Measurements from ENCODE around the gene SLC16A8.

Gene SLC16A8

DNA sequence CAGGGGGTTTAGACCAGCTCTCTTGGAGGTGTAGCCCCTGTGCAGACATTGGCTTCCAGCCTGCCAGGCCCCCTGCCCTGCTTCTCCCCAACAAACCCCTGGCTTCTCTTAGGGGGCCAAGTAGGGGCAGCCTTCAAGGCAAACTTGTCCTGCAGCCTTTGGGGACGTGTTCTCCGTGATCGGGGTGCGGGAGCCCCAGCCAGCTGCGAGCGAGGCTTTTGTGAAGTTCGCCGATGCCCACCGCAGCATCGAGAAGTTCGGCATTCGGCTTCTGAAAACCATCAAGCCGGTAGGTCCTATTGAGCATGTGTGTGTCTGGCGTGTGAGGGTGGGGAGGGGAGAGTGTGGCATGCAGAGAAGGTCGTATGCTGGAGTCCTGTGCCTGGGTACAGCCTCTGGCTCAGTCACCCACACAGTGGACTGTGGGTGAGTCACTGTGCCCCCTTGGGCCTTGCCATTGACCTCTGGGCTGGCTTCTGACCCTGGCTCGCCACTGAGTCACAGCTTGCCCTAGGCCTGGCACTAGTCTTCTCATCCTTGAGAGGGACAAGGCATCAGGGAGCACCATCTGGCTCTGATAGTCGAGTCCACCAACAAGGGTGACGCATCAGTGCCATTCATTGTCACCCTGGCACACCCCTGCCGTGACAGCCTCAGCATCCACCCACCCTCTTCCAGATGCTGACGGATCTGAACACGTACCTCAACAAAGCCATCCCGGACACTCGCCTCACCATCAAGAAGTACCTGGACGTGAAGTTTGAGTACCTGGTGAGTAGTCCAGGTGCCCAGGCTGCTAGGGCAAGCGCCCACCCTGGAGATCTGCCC, 11.4 kb downstream of the SLC16A8 start:
- no peak for DNase-seq (ENCODE audit: low read depth in 2 of 2)

DNA sequence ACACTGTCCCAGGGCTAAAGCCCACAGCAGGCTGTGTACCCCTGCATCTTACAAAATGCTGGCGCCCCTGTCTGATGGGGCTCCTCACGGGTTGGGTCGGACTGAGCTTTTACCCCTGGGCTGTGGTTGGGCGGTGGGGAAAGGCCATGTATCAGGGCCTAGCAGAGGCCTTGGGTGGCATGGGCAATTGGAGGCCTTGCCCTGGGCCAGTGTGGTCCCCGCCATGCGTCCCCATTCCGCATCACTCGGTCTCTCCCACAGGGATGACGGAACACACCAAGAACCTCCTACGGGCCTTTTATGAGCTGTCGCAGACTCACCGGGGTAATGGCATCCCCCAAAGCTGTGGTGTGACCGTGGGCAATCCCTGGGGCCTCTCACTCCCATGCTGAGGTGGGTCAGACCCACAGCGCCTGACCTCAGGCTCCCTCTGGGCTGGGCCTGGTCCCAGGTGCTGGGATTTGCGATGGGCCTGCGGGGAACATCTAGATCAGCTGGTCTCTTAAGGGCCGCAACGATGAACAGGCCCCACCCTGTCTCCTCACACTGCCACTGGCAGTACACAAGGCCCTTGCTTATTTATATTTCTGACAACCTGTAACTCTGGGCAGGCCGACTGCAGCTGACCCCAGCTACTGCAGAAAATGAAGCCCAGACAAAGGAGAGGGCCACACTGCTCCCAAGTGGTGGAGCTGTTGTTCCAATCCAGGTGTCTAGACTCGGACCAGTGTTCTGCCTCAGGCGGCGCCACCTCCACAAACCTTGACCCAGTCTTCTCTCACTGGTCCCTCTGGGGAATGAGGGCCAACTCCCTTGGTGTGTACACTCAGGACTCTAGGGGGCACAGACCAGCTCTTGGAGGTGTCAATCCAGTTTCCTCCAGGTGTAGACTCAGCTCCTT, 12.3 kb downstream of the SLC16A8 start:
- no peak for DNase-seq (ENCODE audit: low read depth in 2 of 2)

DNA sequence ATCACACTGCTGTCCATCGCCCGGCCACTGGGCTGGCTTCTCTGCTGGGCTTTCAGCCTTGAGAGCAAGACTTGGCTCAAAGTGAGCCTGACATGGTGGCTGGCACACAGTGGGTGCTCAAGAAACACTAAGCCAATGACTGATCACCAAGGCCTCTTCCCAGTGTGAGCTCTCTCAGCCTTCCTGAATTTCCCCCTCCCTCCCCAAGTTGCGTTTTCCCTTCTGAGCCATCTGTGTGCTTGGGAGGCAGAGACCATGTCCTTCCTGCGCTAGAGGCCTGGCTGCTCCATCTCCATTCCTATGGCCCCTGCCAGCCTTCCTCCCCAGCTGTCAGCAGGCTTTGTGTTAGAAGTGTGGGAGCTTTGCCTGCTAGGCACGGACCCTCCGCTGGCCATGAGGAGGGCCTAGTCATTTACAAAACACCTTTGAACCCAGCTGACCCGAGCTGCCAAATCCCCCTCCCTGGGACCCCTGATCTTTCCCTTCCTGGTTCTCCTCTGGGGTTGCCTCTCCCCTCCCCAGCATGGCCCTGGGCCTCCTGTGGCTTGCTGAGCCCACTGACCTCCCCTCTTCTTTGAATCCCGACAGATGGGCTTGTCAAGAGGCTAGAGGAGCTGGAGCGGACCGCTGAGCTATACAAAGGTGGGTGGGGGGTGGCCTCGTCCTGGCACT, 13.6 kb downstream of the SLC16A8 start:
- no peak for DNase-seq (ENCODE audit: low read depth in 2 of 2)

DNA sequence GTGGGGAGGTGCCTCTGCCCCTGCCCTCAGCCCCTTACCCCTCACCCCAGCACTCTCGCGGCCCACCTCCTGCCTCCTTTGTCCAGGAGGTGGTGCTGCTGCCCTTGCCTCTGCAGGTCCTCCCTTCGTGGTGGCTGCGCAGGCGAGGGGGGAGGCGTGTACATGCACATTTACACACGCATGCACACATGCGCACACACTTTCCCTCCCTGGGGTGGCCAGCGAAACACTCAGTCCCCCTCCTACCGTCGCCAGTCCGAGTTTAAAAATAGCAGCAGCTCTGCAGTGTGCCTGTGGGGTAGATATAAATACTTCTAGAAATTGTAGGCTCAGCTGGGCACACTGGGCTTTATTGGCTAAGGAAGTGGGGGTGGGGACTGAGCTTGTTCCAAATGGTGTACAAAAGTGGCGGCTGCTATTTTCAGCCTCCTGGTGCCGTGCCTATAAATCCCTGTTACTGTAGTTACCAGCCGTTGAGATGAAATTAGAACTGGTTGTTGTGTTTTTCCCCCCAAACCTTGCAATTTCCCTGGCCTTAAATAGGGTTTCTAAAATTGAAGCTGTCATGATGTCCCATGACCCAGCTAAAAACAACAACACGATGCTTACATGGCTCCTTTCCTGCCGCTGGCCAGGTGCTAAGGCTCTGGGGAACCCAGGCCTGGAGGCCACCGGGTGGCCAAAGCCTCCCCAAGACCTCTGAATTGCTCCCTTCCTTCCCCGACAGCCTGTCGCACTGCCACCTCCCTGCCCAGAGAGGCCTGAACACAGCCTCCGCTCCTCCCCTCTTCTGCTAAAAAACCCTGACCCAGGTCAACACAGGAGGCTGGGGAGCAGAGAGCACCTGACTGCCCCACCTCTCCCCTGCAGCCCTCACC, 14.4 kb downstream of the SLC16A8 start:
- DNase-seq (ENCODE audit: low read depth in 2 of 2), result no peak

DNA sequence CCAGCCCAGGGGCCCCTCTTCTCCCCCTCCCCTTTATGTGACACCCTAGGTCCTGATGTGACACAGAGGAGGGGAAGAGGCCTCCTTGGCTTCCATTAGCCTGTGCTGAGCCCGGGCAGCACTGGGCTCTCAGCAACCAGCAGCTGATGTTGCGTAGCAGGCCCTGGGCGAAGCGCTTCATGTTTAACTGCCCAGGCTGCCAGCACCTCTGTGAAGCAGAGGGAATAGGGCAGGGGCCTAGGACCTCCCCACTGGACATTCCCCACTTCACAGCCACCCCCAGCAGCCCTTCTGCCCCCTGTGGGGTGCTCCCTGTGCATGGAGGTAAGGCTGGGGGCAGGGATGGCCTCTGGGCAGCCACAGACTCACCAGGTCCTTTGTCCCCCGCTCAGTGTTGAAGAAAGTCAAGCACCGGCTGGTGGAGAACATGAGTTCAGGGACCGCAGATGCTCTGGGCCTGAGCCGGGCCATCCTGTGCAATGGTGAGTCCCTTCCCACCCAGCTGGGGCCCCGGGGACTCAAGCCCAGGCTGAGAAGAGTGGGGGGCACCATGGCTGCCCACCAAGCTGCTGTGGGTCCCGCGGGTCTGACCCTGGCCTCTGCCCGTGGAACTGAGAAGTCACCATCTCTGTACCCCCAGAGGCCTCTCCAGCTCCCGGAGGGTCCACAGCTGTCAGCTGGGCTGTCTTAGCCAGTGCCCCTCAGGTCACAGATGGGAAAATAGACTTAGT, 15.2 kb downstream of the SLC16A8 start:
- no peak for DNase-seq (ENCODE audit: low read depth in 2 of 2)

GRCh38 chr22:38067761-38068360, 16.1 kb downstream of the SLC16A8 start:
- no peak for DNase-seq (ENCODE audit: low read depth in 2 of 2)

- no peak for DNase-seq (ENCODE audit: low read depth in 2 of 2)
These were observed 17.0 kb downstream of the SLC16A8 start for GRCh38 chr22:38067028-38067415.

DNA sequence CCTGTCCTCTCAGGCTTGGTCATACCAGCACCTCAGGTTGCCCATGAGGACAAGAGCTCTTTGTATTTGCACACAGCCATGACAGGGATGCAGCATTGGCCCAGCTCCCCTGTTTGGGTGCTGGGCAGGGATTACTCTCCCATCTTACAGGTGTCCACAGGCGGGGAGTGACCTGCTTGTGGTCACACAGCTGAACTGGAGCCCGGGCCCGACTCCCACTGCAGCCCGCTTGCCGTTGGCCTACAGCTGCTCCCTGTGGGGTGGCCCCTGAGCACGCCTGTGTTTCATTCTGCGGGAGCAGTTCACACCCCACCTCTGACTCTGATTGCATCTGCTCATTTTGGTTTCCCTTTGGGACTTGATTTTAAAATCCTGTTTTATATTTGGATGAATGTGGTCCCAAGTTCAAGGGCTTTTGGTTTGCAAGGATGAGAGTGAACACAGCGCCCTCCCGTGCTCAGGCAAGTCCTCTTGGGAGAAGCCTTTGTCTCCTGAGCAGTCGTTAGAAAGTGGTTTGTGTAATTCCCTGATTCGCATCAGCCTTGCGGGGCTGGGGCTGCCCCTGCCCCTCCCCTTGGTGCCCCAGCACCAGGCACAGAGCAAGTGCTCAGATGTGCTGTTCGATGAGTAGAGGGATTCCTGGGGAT, 17.5 kb downstream of the SLC16A8 start:
- no peak for DNase-seq (ENCODE audit: low read depth in 2 of 2)

DNA sequence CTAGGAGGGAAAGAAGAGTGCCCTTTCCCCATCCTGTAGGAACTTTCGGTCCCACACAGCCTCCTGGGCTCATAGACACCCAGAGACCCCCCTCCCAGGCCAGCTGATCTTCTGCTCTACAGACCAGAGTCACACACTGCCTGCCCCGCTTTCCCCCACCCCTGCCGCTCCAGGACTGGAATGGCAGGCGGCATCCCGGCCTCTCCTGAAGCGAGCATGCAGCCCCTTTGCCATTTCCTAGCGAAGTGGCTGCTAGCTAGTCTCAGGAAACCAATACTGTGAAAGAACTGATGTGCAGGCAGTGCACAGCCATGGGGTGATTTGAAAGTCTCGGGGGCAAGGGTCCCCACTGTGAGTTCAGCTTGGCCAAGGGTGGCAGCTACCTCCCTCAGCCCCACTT, 18.4 kb downstream of the SLC16A8 start:
- no peak for DNase-seq (ENCODE audit: low read depth in 2 of 2)

DNA sequence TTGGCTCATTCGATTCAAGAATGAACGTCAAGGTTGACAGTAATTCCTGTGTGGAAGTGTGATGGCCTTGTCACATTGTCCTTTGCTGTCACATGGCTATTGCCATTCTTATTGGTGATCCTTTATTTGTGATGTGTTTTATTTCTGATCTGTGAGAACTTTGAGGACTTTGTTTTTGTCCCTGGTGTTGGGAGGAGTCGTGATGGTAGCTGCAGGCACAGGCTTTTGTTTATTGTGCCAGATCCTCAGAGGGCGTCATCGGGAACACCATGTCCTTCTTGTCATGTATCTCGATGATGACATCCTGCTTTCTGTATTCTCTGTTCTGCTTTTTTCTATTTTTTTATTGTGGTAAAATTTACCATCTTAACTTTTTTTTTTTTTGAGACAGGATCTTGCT, 21.2 kb downstream of the SLC16A8 start:
- DNase-seq (ENCODE audit: low read depth in 2 of 2), result no peak

- DNase-seq (ENCODE audit: low read depth in 2 of 2), result peak; percentile 70 to 73
These were observed 26.8 kb downstream of the SLC16A8 start, which contains the start of gene PICK1 for GRCh38 chr22:38056969-38057891. PICK1 (plus strand) TSS chr22:38057404; CDS start chr22:38057810, 406 bp downstream.

- peak; percentile 59 to 62 for DNase-seq (ENCODE audit: low read depth in 2 of 2)
These were observed 31.8 kb downstream of the SLC16A8 start for GRCh38 chr22:38051900-38052862.

GRCh38 chr22:38051261-38051660, 32.7 kb downstream of the SLC16A8 start:
- DNase-seq (ENCODE audit: low read depth in 2 of 2), result no peak

- no peak for DNase-seq (ENCODE audit: low read depth in 2 of 2)
These were observed 33.3 kb downstream of the SLC16A8 start for GRCh38 chr22:38050720-38051119.

DNA sequence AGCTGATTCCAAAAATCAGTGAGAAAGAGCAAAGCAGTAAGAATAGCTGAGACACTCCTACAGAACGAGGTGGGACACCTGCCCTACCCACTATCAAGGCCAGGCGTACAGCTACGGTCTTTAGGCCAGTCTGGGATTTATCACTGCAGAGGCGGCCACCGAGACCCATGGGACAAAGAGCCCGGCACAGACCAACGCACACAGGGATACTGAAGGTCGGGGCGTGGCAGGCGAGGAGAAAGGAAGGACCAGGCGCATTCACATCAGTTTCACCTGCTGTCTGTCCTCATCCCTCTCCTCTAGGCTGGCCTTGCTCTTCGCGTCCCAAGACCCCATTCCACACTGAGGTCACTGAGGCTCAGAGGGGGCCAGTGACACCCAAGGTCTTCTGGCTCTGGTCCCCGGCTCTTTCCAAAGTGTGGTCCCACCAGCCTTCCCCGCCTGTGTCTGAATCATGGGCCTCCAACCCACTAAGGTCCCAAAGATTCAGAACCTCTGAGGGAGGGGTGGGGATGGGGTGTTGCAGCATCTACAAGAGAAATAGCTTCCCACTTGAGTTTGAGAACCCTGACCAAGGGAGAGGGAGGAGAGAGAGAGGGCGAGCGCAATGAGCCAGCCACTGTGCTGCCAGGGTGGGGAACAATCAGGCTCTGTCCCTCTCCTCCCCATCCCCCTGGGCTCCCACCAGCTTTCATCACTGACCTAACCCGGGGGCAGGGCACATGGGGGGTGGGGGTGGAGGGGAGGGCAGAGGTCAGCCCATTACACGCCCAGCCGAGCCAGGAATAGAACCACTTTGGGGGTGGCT, 34.0 kb downstream of the SLC16A8 start:
- DNase-seq (ENCODE audit: low read depth in 2 of 2), result no peak

- no peak for DNase-seq (ENCODE audit: low read depth in 2 of 2)
These were observed 37.8 kb downstream of the SLC16A8 start for GRCh38 chr22:38046070-38046748.

All from stimulated activated CD8-positive, alpha-beta memory T cell treated with anti-CD3 and anti-CD28 coated beads, Interleukin-15, amount 100 ng/mL, for 48 hours (primary cell).